GM21723 (cell line): ENCODE measurements around the gene CNNM3.

Experiments
- ATAC-seq: cut with Tn5 transposase; IDR thresholded peaks from one replicate; pipeline ENCODE4 v1.9.1; 2021; ENCODE audit warnings: mild to moderate bottlenecking, moderate library complexity; ENCODE audit not compliant: unreplicated experiment

Gene CNNM3

GRCh38 chr2:96874198-96874831 lies 58.2 kb downstream of the CNNM3 start:
- ATAC-seq: peak; percentile 46

GRCh38 chr2:96875498-96876268 lies 59.6 kb downstream of the CNNM3 start:
- no peak for ATAC-seq

- ATAC-seq: no peak
Observed at GRCh38 chr2:96876269-96877041, 60.4 kb downstream of the CNNM3 start.

DNA sequence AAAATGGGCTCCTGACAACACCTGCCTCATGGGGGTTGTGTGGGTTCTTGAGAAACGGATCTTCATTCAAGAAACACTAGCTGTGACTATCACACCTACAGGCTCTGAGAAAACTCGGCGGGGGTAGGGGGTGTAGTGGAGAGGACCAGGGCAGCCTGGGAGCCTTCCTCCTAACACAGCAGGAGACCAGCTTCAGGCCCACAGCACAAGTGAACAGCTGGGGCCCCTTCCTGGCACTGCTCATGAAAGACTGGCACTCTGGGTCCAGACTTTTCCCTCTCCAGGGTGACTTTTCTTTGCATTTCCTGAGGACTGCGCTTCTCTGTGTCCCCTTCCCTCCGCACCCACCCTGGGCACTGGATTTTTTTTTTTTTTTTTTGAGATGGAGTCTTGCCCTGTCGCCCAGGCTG lies 61.0 kb downstream of the CNNM3 start:
- ATAC-seq: no peak

- no peak for ATAC-seq
Observed at GRCh38 chr2:96877631-96878092, 61.6 kb downstream of the CNNM3 start.

GRCh38 chr2:96878171-96878570 lies 62.1 kb downstream of the CNNM3 start:
- no peak for ATAC-seq

- no peak for ATAC-seq
Observed at GRCh38 chr2:96878796-96879544, 62.9 kb downstream of the CNNM3 start.

- no peak for ATAC-seq
Observed at GRCh38 chr2:96879545-96880040, 63.5 kb downstream of the CNNM3 start.

DNA sequence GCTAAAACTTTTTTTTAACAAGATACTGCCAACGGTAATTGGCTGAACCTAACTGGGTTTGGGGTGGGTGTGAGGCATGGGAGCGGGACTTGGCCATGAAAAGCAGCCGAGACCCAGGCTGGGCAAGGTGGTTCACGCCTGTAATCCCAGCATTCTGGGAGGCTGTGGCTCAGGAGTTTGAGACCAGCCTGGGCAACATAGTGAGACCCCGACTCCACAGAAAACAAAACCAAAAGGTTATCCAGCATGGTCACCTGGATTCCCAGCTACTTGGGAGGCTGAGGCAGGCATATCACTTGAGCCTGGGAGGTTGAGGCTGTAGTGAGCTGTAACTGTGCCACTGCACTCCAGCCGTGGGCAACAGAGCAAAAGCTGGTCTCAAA lies 64.8 kb downstream of the CNNM3 start:
- no peak for ATAC-seq

GRCh38 chr2:96881349-96882195 lies 65.5 kb downstream of the CNNM3 start:
- no peak for ATAC-seq

DNA sequence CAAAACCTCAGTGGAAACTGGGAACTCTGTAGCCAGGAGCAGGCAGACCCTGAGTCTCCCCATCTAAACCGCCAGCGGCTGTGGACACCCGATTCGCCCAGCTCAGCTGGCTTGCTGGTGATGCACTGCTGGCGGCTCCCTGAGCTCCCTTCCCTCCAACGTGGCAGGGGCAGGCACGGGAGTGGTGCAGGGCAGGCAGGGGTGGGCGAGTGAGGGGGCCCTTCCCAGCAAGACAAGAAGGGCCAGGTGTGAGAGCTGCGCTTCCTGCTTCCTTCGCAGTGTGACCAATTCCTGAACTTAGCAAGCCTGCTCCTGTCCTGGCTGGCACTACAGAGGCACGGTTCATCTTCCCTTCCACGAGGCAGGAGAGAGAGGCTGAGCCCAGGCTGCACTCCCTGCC lies 66.2 kb downstream of the CNNM3 start:
- ATAC-seq: no peak

DNA sequence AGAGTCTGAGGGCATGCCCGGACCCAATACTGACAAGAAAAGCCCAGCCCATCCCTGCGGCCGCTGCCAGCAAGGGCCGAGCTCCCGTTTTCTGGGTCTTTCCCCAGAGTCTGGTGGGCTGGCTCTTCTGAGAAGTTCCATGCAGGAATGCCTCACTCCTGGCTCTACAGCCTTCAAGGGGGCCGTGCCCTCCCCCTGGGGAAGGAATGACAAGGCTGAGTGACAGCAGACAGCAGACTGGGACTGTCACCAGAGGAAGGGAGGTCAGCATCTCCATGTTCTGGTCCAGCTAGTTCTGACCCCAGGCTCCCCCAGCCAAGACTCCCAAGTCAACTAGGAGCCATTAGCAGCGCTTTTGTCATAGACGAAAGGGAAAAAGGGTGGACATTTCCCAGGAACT lies 66.8 kb downstream of the CNNM3 start:
- ATAC-seq: no peak

DNA sequence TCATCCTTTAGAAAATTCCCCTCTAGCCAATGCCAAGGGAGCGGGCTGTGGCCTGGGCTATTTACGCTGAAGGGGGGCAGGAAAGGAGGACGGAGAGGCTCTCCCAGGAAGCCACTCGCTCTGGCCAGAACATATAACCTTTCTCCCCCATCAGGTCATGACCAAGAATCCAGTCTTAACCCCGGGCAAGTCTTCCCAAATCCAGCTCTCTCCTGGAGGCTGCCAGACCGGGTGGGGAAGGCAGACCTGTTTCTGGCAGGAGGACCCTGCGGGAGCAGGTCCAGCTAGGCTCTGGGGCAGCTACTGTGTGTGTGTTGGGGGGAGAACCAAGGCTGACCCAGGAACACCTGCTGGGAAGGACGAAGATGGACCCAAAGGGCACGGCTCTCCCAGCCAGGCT lies 67.2 kb downstream of the CNNM3 start:
- no peak for ATAC-seq
